Measurements from ENCODE around the gene SCRN3. TPM values are rescaled to one million over a fixed set of nuclear protein-coding genes. Genes with fewer than 3 reads are reported as not detected.

SCRN3 gene
- total RNA-seq, 1 donor from 2014 or later, result 15.7 TPM

- TF ChIP-seq POLR2AphosphoS5 (IDR thresholded peaks at IDR 0.05; ENCODE audit: insufficient read depth in 1 of 2, low read depth in 1 of 2) (no peak), CTCF (IDR thresholded peaks at IDR 0.05) (no peak), POLR2A (IDR thresholded peaks at IDR 0.05) (no peak)
- no peaks in the 10 kb centered on the region for H3K27me3 ChIP-seq
- no peaks in the 10 kb centered on the region for H3K36me3 ChIP-seq
- H3K4me1 ChIP-seq, result no peaks in the 10 kb centered on the region
- intact Hi-C loops (cut with DNase I), result no loop called here
- H3K4me3 ChIP-seq, result no peak overlapping the region
- DNase-seq (ENCODE audit: extremely low spot score in 2 of 2), result no peak
- no peak overlapping the region for H3K27ac ChIP-seq
- no peaks in the 10 kb centered on the region for H3K9me3 ChIP-seq
Measured at GRCh38 chr2:174477759-174478158, 82.2 kb downstream of the SCRN3 start.

Other genes starting within 250 kb of the SCRN3 start
- 36.1 TPM for gene OLA1, start 147.2 kb upstream of the SCRN3 start, total RNA-seq
- gene SP9, start 60.8 kb upstream of the SCRN3 start, total RNA-seq, result not detected
- 6.6 TPM for gene GPR155, start 91.3 kb downstream of the SCRN3 start, total RNA-seq
- 20.4 TPM for gene WIPF1, start 202.1 kb downstream of the SCRN3 start, total RNA-seq

Data from vagina (tissue), 2 donors.